GM21390 (cell line): Measurements from ENCODE around the gene TINCR.
"Not testable (repeated sequence)": the region's sequence is repeated elsewhere in the genome, so short reads cannot be mapped to it uniquely, and the experiment has no call there.

Experiments
- ATAC-seq: cut with Tn5 transposase; IDR thresholded peaks from one replicate; pipeline ENCODE4 v1.9.1; 2021; ENCODE audit not compliant: unreplicated experiment

The TINCR gene

GRCh38 chr19:5561559-5561958 lies 6.2 kb downstream of the TINCR start:
- ATAC-seq: no peak

- no peak for ATAC-seq
Measured at GRCh38 chr19:5560156-5560555, 7.6 kb downstream of the TINCR start.

GRCh38 chr19:5559804-5560133 lies 8.0 kb downstream of the TINCR start:
- no peak for ATAC-seq

- ATAC-seq: no peak
Measured at GRCh38 chr19:5558101-5558621, 9.6 kb downstream of the TINCR start.

- ATAC-seq: no peak
Measured at GRCh38 chr19:5557691-5558090, 10.1 kb downstream of the TINCR start.

GRCh38 chr19:5554828-5555227 lies 12.9 kb downstream of the TINCR start:
- no peak for ATAC-seq

- no peak for ATAC-seq
Measured at GRCh38 chr19:5553892-5554291, 13.9 kb downstream of the TINCR start.

- no peak for ATAC-seq
Measured at GRCh38 chr19:5547881-5548280, 19.9 kb downstream of the TINCR start.

- ATAC-seq: no peak
Measured at GRCh38 chr19:5545984-5546383, 21.8 kb downstream of the TINCR start.

- ATAC-seq: no peak
Measured at GRCh38 chr19:5545051-5545450, 22.7 kb downstream of the TINCR start.

- no peak for ATAC-seq
Measured at GRCh38 chr19:5542665-5543064, 25.1 kb downstream of the TINCR start.

- no peak for ATAC-seq
Measured at GRCh38 chr19:5541456-5541855, 26.3 kb downstream of the TINCR start.

GRCh38 chr19:5540208-5540607 lies 27.5 kb downstream of the TINCR start:
- ATAC-seq: no peak

- ATAC-seq: no peak
Measured at GRCh38 chr19:5537870-5538269, 29.9 kb downstream of the TINCR start.

- ATAC-seq: not testable (repeated sequence)
Measured at GRCh38 chr19:5536982-5537579, 30.7 kb downstream of the TINCR start.

- no peak for ATAC-seq
Measured at GRCh38 chr19:5536337-5536894, 31.3 kb downstream of the TINCR start.

GRCh38 chr19:5534787-5535586 lies 32.8 kb downstream of the TINCR start:
- no peak for ATAC-seq

GRCh38 chr19:5533257-5533656 lies 34.5 kb downstream of the TINCR start:
- ATAC-seq: no peak

- ATAC-seq: no peak
Measured at GRCh38 chr19:5530701-5531100, 37.1 kb downstream of the TINCR start.

GRCh38 chr19:5526691-5527090 lies 41.1 kb downstream of the TINCR start:
- ATAC-seq: no peak

- ATAC-seq: no peak
Measured at GRCh38 chr19:5524081-5524480, 43.7 kb downstream of the TINCR start.

GRCh38 chr19:5522106-5522505 lies 45.6 kb downstream of the TINCR start:
- no peak for ATAC-seq
